ENCODE data around the gene DCAF8. TPM values are rescaled to one million over a fixed set of nuclear protein-coding genes. Genes with fewer than 3 reads are reported as not detected.

The DCAF8 gene
- total and polyA plus RNA-seq, 3 donors from 2014 or later = 127 to 240 (median 233) TPM

GRCh38 chr1:160307118-160307791 is 44.9 kb upstream of the DCAF8 start:
- H3K27ac ChIP-seq = no peak overlapping the region
- TF ChIP-seq CTCF (IDR thresholded peaks at IDR 0.05) (no peak), POLR2A (IDR thresholded peaks at IDR 0.05) (no peak)
- intact Hi-C loops (cut with DNase I; ENCODE audit: low total_unique reads) = no loop called here
- 81 to 89% methylated on average over 13 of the region's 13 CpGs for WGBS, 2 donors
- DNase-seq = no peak
- no peaks in the 10 kb centered on the region for H3K27me3 ChIP-seq
- H3K36me3 ChIP-seq (ENCODE audit: low read depth, missing control alignments) = no peaks in the 10 kb centered on the region
- no peak overlapping the region for H3K4me3 ChIP-seq
- no peaks in the 10 kb centered on the region for H3K9me3 ChIP-seq
- no peaks in the 10 kb centered on the region for H3K4me1 ChIP-seq

GRCh38 chr1:160300173-160300572 is 37.8 kb upstream of the DCAF8 start:
- intact Hi-C loops (cut with DNase I; ENCODE audit: low total_unique reads) = no loop called here
- WGBS, 2 donors = 87 to 90% methylated on average over 7 of the region's 7 CpGs
- Histone ChIP-seq H3K27me3 (no peaks in the 10 kb centered on the region), H3K27ac (no peak overlapping the region), H3K4me1 (no peaks in the 10 kb centered on the region), H3K9me3 (no peaks in the 10 kb centered on the region), H3K4me3 (no peak overlapping the region), H3K36me3 (ENCODE audit: low read depth, missing control alignments) (no peaks in the 10 kb centered on the region)
- no peak for DNase-seq
- TF ChIP-seq POLR2A (IDR thresholded peaks at IDR 0.05) (no peak), CTCF (IDR thresholded peaks at IDR 0.05) (no peak)

GRCh38 chr1:160296036-160296435 is 33.7 kb upstream of the DCAF8 start:
- intact Hi-C loops (cut with DNase I; ENCODE audit: low total_unique reads) = no loop called here
- Histone ChIP-seq H3K36me3 (ENCODE audit: low read depth, missing control alignments) (no peaks in the 10 kb centered on the region), H3K9me3 (no peaks in the 10 kb centered on the region), H3K4me3 (no peak overlapping the region), H3K27me3 (no peaks in the 10 kb centered on the region), H3K27ac (no peak overlapping the region), H3K4me1 (no peaks in the 10 kb centered on the region)
- no peak for TF ChIP-seq CTCF (IDR thresholded peaks at IDR 0.05)
- TF ChIP-seq POLR2A (IDR thresholded peaks at IDR 0.05) = no peak
- WGBS, 2 donors = 95 to 100% methylated on average over 1 of the region's 1 CpG
- DNase-seq = no peak

- no peak overlapping the region for H3K4me3 ChIP-seq
- intact Hi-C loops (cut with DNase I; ENCODE audit: low total_unique reads) = no loop called here
- no peak for DNase-seq
- TF ChIP-seq POLR2A (IDR thresholded peaks at IDR 0.05) = no peak
- TF ChIP-seq CTCF (IDR thresholded peaks at IDR 0.05) = no peak
- H3K27me3 ChIP-seq = no peaks in the 10 kb centered on the region
- 91 to 92% methylated on average over 8 of the region's 8 CpGs for WGBS, 2 donors
- no peak overlapping the region for H3K27ac ChIP-seq
- no peaks in the 10 kb centered on the region for H3K9me3 ChIP-seq
- H3K36me3 ChIP-seq (ENCODE audit: low read depth, missing control alignments) = no peaks in the 10 kb centered on the region
- H3K4me1 ChIP-seq = no peaks in the 10 kb centered on the region
Observed at GRCh38 chr1:160293020-160293968, 30.9 kb upstream of the DCAF8 start.
